ENCODE data around the gene MYOM3.
A peak's percentile ranks its signal among the peaks of the same experiment; 100 is the strongest.

MYOM3 gene

DNA sequence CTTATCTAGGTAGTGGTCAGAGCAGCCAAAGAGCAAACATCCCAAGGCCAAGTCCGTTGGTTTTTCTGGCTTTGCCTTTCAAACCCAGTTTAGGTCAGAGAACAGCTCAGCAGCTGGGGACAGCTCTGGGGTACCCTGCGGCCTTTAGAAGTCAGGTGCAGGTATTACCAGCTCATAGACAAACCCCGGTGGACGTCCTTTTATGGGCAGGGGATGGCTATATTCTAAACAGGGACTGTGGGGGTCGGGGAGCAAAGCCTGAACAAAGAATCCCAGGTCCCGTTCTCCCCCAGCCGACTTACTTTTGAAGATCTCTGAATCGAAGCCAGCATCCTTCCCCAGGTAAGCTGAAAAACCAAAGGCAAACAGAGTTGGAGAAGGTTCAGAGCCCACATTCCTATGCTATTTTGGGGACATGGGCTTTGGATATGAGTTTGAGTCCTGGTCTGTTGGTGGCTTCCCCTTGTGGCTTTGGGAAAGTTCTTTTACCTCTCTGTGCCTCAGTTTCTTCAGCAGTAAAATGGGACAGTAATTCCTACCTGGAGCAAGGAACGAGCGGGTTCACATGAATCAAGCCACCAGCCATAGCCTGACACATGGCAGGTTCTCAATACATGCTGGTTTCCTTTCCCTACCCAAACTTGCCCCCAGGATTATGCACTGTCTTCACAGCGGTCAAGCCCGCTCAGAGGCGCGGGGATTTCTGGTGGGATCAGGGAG is 16.6 kb downstream of the MYOM3 start:
- no peak for DNase-seq

DNA sequence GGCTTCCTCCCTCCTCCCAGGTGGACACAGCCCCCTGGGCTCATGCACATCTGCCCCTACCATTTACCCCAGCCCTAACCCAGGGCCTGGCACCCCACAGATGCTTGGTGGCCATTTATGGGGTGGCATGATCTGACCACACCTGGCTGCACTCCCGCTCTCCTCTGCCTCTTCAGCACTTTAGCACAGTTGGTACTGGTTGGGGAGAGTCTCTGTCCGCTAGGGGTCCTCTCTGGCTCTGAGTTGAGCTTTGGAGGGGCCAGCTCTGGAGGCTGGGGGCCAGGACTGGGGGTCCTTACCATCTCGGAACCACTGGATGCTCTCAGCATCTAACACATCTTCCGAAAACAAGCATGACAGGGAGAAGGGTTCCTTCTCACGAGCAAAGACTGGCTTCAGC is 17.4 kb downstream of the MYOM3 start:
- no peak for DNase-seq

- DNase-seq = no peak
These were observed 18.2 kb downstream of the MYOM3 start for GRCh38 chr1:24093732-24094131.

DNA sequence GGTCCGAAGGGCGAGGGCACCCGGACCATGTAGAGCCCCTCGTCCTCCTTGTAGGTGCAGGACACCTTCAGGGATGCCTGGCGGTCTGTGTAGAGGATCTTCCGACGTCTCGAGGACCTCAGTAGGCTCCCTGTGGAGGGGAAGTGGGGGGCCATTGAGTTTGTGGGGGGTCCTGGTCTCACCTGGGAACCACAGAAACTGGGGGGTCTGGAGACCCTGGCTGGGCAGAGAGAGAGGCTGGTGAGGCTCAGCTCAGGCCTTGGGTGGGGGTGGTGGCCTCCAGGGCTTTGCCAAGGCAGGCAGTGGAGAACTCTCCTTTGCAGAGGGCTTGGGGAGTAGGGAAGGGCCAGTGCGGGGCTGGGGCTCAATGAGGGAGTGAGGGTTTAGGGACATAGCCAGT is 19.0 kb downstream of the MYOM3 start:
- DNase-seq = no peak

GRCh38 chr1:24091971-24092482 is 19.9 kb downstream of the MYOM3 start:
- DNase-seq = no peak

GRCh38 chr1:24090736-24091135 is 21.2 kb downstream of the MYOM3 start:
- no peak for DNase-seq

DNA sequence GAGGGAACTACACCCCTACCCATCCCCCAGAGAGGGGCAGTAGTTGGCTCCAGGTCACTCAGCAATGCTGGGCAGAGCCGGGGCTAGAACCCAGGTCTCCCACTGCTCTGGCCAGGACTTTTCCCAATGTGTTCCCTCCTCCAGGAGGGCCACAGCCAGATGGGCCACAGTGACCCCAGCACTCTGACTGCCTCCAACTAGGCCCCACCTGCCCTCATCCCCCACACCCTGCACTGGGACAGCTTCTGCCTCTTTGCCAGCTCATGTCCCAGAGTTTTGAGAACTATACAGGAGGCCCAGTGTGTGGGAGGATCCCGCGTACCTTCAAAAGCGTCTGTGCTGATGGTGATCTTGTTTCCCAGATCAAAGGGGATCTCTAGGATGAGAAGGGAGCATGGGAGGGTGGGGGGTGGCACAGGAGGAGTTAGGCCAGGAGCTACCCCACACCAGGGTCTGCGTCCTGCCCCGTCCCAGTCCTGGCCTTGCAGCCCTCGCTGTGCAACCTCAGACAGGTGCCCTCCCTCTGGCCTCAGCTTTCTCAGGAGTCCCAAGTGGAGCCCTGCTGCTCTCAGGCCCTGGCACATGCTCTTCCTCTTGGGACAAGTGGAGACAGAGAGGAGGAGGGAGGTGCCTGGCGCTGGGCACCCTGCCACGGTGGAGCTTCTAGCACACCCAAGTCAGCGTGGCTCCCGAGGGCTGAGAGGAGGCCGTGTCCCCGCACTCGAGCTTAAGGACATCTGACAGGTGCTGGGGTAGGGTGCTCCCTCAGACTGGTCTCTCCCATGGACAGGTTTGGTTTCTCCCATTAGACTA is 22.0 kb downstream of the MYOM3 start:
- no peak for DNase-seq

- no peak for DNase-seq
These were observed 22.8 kb downstream of the MYOM3 start for GRCh38 chr1:24089027-24089742.

- no peak for DNase-seq
These were observed 25.5 kb downstream of the MYOM3 start for GRCh38 chr1:24086466-24086865.

- DNase-seq = peak; percentile 28
These were observed 26.4 kb downstream of the MYOM3 start for GRCh38 chr1:24085546-24085945.

GRCh38 chr1:24085007-24085406 is 26.9 kb downstream of the MYOM3 start:
- DNase-seq = no peak

- DNase-seq = no peak
These were observed 27.9 kb downstream of the MYOM3 start for GRCh38 chr1:24084050-24084449.

- DNase-seq = no peak
These were observed 29.6 kb downstream of the MYOM3 start for GRCh38 chr1:24082372-24082771.

- DNase-seq = no peak
These were observed 30.7 kb downstream of the MYOM3 start for GRCh38 chr1:24081190-24081589.

- DNase-seq = no peak
These were observed 31.8 kb downstream of the MYOM3 start for GRCh38 chr1:24080131-24080530.

DNA sequence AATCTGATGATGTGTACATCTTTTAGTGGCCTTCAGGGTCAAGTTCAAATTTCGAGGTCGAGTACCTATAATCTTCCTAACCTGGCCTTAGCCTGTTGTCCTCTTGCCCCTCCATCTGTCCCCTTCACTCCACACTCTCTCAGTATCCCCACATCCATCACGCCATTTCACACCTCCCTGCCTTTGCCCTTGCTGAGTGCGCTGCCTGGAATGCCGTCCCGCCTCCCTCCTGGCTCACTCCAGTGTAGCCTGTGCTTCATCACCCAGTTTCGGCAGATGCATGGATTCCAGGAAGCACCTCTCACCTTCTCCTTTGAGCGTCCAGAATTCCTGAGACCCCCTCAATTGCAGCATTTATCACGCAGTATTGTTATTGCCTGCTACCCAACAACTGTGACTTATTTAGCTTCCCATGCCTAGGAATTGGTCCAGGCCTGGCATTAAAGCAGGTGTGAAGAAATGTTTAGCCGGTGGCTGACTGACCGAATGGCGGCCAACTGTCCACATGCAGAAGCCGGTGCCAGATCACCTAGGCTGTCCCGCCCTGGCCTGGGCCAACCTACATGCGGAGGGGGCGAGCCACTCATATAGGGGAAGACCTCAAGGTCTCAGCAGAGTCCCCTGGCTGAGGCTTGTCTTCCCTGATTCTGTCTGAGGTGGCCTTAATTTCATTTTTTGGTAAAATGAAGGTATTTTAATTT is 34.5 kb downstream of the MYOM3 start:
- no peak for DNase-seq

DNA sequence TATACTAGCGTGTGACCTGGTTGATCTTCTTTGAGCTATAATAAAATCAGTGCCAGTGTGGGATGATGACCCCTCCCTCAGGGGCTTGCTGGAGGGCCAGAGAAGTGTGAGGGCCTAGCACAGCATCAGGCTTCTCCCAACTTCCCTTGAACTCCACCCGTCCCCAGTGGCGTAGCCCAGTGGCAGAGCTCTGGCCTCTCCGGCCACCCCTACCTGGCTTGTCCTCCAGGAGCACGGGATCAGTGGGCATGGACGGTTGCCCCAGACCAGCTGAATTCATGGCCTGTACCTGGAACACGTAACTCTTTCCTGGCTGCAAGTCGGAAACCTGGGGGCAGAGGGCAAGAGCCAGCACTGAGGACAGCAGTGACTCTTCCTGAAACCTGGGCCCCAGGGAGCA is 36.0 kb downstream of the MYOM3 start:
- no peak for DNase-seq

GRCh38 chr1:24075590-24075854 is 36.4 kb downstream of the MYOM3 start:
- DNase-seq = no peak

DNA sequence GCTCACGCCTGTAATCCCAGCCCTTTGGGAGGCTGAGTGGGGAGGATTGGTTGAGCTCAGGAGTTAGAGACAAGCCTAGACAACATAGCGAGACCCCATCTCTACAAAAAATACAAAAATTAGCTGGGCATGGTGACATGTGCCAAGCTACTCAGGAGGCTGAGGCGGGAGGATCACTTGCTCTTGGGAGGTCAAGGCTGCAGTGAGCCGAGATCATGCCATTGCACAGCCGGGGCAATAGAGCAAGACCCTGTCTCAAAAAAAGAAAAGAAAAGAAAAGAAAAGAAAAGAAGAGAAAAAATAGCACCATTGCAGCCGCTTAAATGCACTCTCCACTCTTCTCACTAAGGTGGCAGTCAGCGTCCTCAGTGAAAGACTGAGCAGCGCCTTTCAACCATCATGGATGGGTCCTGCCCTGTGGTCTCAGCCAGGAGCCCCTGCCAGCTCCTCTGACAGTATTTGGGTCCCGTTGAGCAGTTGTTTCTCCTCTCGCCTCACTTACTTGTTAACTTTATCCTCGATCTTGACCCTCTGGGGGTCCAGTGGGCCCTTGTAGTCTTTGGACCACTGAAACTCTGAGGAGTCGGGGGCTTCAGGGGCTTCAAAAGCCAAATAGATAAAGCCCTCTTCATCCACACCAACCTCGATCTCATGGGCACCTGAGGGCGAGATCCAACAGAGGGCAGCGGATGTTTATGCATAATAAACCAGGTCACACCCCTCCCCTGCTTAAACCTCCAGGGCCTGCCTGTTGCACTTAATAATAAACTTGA is 36.9 kb downstream of the MYOM3 start:
- no peak for DNase-seq

GRCh38 chr1:24074196-24074595 is 37.7 kb downstream of the MYOM3 start:
- no peak for DNase-seq

DNA sequence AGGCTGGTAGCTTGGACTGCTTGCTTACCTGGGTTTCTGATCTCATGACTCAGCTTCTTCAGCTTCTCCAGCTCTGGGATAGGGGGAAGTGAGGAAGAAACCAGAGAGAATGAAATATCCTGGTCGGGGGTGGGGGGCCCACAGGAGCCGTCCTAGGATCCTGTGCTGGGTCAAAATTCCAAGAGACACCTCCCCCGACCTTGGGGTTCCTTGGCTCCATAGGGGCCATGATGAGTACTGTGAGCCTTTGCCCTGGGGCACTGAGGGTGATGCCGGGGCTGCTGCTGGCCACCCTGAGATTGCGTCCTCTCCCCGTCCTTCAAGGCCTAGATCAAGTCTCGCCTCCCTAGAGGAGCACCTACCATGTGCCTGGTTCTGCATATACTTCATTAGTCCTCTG is 40.0 kb downstream of the MYOM3 start:
- no peak for DNase-seq

DNA sequence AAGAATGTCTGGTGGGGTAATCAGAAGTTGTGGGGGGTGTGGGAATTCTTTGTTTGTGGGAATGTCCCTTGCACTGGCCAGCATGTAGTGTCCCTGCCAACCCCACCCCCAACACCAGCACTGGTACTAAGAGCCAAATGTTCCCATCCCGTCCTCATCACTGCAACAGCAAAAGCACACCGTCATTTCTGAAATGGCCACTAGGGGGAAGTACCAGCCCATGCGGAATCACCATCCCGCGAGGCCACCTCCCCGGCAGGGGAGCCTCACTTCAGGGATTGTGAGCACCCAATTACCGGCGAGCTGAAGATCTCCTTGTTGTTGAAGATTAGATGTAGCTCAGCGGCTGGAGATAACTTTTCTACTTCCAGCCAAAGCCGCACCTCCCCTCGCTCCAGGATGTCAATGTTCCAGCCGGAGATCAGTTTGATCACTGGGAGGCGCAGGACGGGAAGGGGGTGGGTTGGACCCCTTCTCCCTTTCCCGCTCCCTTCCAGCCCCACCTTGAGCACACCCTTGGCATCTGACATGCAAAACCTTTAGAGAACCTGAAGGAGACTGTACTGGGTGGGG is 41.0 kb downstream of the MYOM3 start:
- DNase-seq = peak; percentile 66
